Activated CD8-positive, alpha-beta memory T cell treated with anti-CD3 and anti-CD28 coated beads for 4 hours (primary cell): ENCODE data around the gene NXPH3.

Experiments used
- DNase-seq, 2 donors: peaks; one replicate each; pipeline ENCODE4 v3.0.0-alpha.2; 2020; ENCODE audit warnings: low read depth in 2 of 2

The NXPH3 gene

GRCh38 chr17:49592263-49592662 lies 16.6 kb downstream of the NXPH3 start:
- DNase-seq, result no peak

- DNase-seq, result no peak
These were observed 19.7 kb downstream of the NXPH3 start for GRCh38 chr17:49595328-49595727.

- no peak for DNase-seq
These were observed 20.3 kb downstream of the NXPH3 start for GRCh38 chr17:49595980-49596379.

- no peak for DNase-seq
These were observed 21.1 kb downstream of the NXPH3 start for GRCh38 chr17:49596613-49597244.

- no peak for DNase-seq
These were observed 21.8 kb downstream of the NXPH3 start for GRCh38 chr17:49597436-49597835.

- no peak for DNase-seq
These were observed 22.4 kb downstream of the NXPH3 start for GRCh38 chr17:49597928-49598655.

- no peak for DNase-seq
These were observed 23.2 kb downstream of the NXPH3 start for GRCh38 chr17:49598918-49599317.

- DNase-seq, result no peak
These were observed 25.3 kb downstream of the NXPH3 start for GRCh38 chr17:49600949-49601348.

- no peak for DNase-seq
These were observed 27.1 kb downstream of the NXPH3 start for GRCh38 chr17:49602783-49603182.

- no peak for DNase-seq
These were observed 27.6 kb downstream of the NXPH3 start for GRCh38 chr17:49603238-49603637.

- DNase-seq, result no peak
These were observed 28.0 kb downstream of the NXPH3 start for GRCh38 chr17:49603720-49604119.

GRCh38 chr17:49604314-49604869 lies 28.7 kb downstream of the NXPH3 start:
- no peak for DNase-seq

GRCh38 chr17:49610883-49611584 lies 35.4 kb downstream of the NXPH3 start:
- no peak for DNase-seq

GRCh38 chr17:49612726-49613125 lies 37.1 kb downstream of the NXPH3 start:
- DNase-seq, result no peak

- no peak for DNase-seq
These were observed 37.6 kb downstream of the NXPH3 start for GRCh38 chr17:49613182-49613800.

- no peak for DNase-seq
These were observed 40.4 kb downstream of the NXPH3 start for GRCh38 chr17:49616086-49616485.

- DNase-seq, result no peak
These were observed 41.0 kb downstream of the NXPH3 start for GRCh38 chr17:49616601-49617131.

GRCh38 chr17:49618028-49618611 lies 42.4 kb downstream of the NXPH3 start:
- DNase-seq, result no peak

GRCh38 chr17:49621420-49621819 lies 45.7 kb downstream of the NXPH3 start:
- DNase-seq, result no peak

GRCh38 chr17:49621946-49622529 lies 46.4 kb downstream of the NXPH3 start:
- DNase-seq, result no peak

- DNase-seq, result no peak
These were observed 49.2 kb downstream of the NXPH3 start for GRCh38 chr17:49624896-49625295.
